ENCODE data around the gene TYK2. TPM values are rescaled to one million over a fixed set of nuclear protein-coding genes. Genes with fewer than 3 reads are reported as not detected.
A peak's percentile ranks its signal among the peaks of the same experiment; 100 is the strongest.
"Not testable (repeated sequence)": the region's sequence is repeated elsewhere in the genome, so short reads cannot be mapped to it uniquely, and the experiment has no call there.

TYK2 gene
- total RNA-seq, 1 experiment from 2014 or later: 118 TPM

- H3K27ac ChIP-seq (ENCODE audit: low read depth, low read length, poor library complexity, severe bottlenecking): peak overlapping the region; percentile 89
- intact Hi-C loops (cut with micrococcal nuclease; ENCODE audit: unreplicated experiment): loop anchor here (10.0 kb wide), 1 partner anchor 252 kb away; the partner anchor contains the start of gene ILF3
- BruUV-seq (replicated peaks): no TSS peak
These were observed 22.2 kb upstream of the TYK2 start for GRCh38 chr19:10402441-10403038.

GRCh38 chr19:10399878-10400277, 19.5 kb upstream of the TYK2 start:
- no peaks in the 10 kb centered on the region for H3K27me3 ChIP-seq (replicated peaks; ENCODE audit: insufficient read depth, low read depth, low read length, poor library complexity)
- BruUV-seq (replicated peaks): no TSS peak
- peaks cover 10% of the 10 kb centered on the region for H3K4me1 ChIP-seq (ENCODE audit: insufficient read depth, low read length, poor library complexity, severe bottlenecking)
- H3K4me3 ChIP-seq (ENCODE audit: low read depth, low read length, poor library complexity, severe bottlenecking): no peak overlapping the region
- DNase-seq (ENCODE audit: low spot score): no peak
- ChIA-PET CTCF (interaction anchor here (0.6 kb wide), 1 partner anchor 197 kb away, joined by 3 read pairs; no protein-coding TSS in a partner anchor), POLR2A (ENCODE audit: low non-redundant PET) (no interaction called here)
- no peak for TF ChIP-seq EZH2 (IDR thresholded peaks at IDR 0.05; ENCODE audit: borderline replicate concordance, low read depth, low read length, poor library complexity, severe bottlenecking)
- TF ChIP-seq CTCF (conservative IDR thresholded peaks at IDR 0.05; ENCODE audit: low read depth, low read length): no peak
- no peaks in the 10 kb centered on the region for H3K9me3 ChIP-seq (ENCODE audit: low read depth, low read length, poor library complexity, severe bottlenecking)
- peaks cover 20% of the 10 kb centered on the region for H3K36me3 ChIP-seq (ENCODE audit: insufficient read depth, low read length, poor library complexity, severe bottlenecking)
- no peak overlapping the region for H3K27ac ChIP-seq (ENCODE audit: low read depth, low read length, poor library complexity, severe bottlenecking)
- intact Hi-C loops (cut with micrococcal nuclease; ENCODE audit: unreplicated experiment): loop anchor here (10.0 kb wide), 1 partner anchor 255 kb away; the partner anchor contains the start of gene ILF3

More at GRCh38 chr19:10402441-10403038, 22.2 kb upstream of the TYK2 start:
- Histone ChIP-seq H3K4me1 (ENCODE audit: insufficient read depth, low read length, poor library complexity, severe bottlenecking) (peaks cover 15% of the 10 kb centered on the region), H3K4me3 (ENCODE audit: low read depth, low read length, poor library complexity, severe bottlenecking) (peak overlapping the region; percentile 72), H3K36me3 (ENCODE audit: insufficient read depth, low read length, poor library complexity, severe bottlenecking) (peaks cover 14% of the 10 kb centered on the region), H3K27me3 (replicated peaks; ENCODE audit: insufficient read depth, low read depth, low read length, poor library complexity) (no peaks in the 10 kb centered on the region), H3K9me3 (ENCODE audit: low read depth, low read length, poor library complexity, severe bottlenecking) (no peaks in the 10 kb centered on the region)
- TF ChIP-seq EZH2 (IDR thresholded peaks at IDR 0.05; ENCODE audit: borderline replicate concordance, low read depth, low read length, poor library complexity, severe bottlenecking) (no peak), CTCF (conservative IDR thresholded peaks at IDR 0.05; ENCODE audit: low read depth, low read length) (no peak)
- CTCF ChIA-PET: interaction anchor here (5.6 kb wide), 1 partner anchor 15 kb away, joined by 34 read pairs; no protein-coding TSS in a partner anchor
- peak; percentile 82 for DNase-seq (ENCODE audit: low spot score)
- POLR2A ChIA-PET (ENCODE audit: low non-redundant PET): interaction anchor here (0.7 kb wide), 1 partner anchor 237 kb away, joined by 4 read pairs; no protein-coding TSS in a partner anchor

GRCh38 chr19:10399340-10399739, 19.0 kb upstream of the TYK2 start:
- intact Hi-C loops (cut with micrococcal nuclease; ENCODE audit: unreplicated experiment); POLR2A ChIA-PET (ENCODE audit: low non-redundant PET); H3K27me3 ChIP-seq (replicated peaks; ENCODE audit: insufficient read depth, low read depth, low read length, poor library complexity); H3K4me1 ChIP-seq (ENCODE audit: insufficient read depth, low read length, poor library complexity, severe bottlenecking); BruUV-seq (replicated peaks); H3K4me3 ChIP-seq (ENCODE audit: low read depth, low read length, poor library complexity, severe bottlenecking); H3K27ac ChIP-seq (ENCODE audit: low read depth, low read length, poor library complexity, severe bottlenecking); DNase-seq (ENCODE audit: low spot score); H3K9me3 ChIP-seq (ENCODE audit: low read depth, low read length, poor library complexity, severe bottlenecking): not testable (repeated sequence)
- peaks cover 23% of the 10 kb centered on the region for H3K36me3 ChIP-seq (ENCODE audit: insufficient read depth, low read length, poor library complexity, severe bottlenecking)
- CTCF ChIA-PET: interaction anchor here (0.6 kb wide), 1 partner anchor 197 kb away, joined by 3 read pairs; no protein-coding TSS in a partner anchor

GRCh38 chr19:10398819-10399218, 18.4 kb upstream of the TYK2 start:
- BruUV-seq (replicated peaks): no TSS peak
- ChIA-PET CTCF (no interaction called here), POLR2A (ENCODE audit: low non-redundant PET) (no interaction called here)
- H3K4me1 ChIP-seq (ENCODE audit: insufficient read depth, low read length, poor library complexity, severe bottlenecking): peaks cover 9% of the 10 kb centered on the region
- no peaks in the 10 kb centered on the region for H3K27me3 ChIP-seq (replicated peaks; ENCODE audit: insufficient read depth, low read depth, low read length, poor library complexity)
- no peaks in the 10 kb centered on the region for H3K9me3 ChIP-seq (ENCODE audit: low read depth, low read length, poor library complexity, severe bottlenecking)
- no peak overlapping the region for H3K4me3 ChIP-seq (ENCODE audit: low read depth, low read length, poor library complexity, severe bottlenecking)
- H3K27ac ChIP-seq (ENCODE audit: low read depth, low read length, poor library complexity, severe bottlenecking): no peak overlapping the region
- peaks cover 23% of the 10 kb centered on the region for H3K36me3 ChIP-seq (ENCODE audit: insufficient read depth, low read length, poor library complexity, severe bottlenecking)
- intact Hi-C loops (cut with micrococcal nuclease; ENCODE audit: unreplicated experiment): no loop called here
- DNase-seq (ENCODE audit: low spot score): no peak
- TF ChIP-seq EZH2 (IDR thresholded peaks at IDR 0.05; ENCODE audit: borderline replicate concordance, low read depth, low read length, poor library complexity, severe bottlenecking) (no peak), CTCF (conservative IDR thresholded peaks at IDR 0.05; ENCODE audit: low read depth, low read length) (no peak)
